Measurements from ENCODE around the gene METTL23.
"Not testable (repeated sequence)": the region's sequence is repeated elsewhere in the genome, so short reads cannot be mapped to it uniquely, and the experiment has no call there.

METTL23 gene

GRCh38 chr17:76696763-76697701, 29.6 kb upstream of the METTL23 start:
- DNase-seq: no peak

DNA sequence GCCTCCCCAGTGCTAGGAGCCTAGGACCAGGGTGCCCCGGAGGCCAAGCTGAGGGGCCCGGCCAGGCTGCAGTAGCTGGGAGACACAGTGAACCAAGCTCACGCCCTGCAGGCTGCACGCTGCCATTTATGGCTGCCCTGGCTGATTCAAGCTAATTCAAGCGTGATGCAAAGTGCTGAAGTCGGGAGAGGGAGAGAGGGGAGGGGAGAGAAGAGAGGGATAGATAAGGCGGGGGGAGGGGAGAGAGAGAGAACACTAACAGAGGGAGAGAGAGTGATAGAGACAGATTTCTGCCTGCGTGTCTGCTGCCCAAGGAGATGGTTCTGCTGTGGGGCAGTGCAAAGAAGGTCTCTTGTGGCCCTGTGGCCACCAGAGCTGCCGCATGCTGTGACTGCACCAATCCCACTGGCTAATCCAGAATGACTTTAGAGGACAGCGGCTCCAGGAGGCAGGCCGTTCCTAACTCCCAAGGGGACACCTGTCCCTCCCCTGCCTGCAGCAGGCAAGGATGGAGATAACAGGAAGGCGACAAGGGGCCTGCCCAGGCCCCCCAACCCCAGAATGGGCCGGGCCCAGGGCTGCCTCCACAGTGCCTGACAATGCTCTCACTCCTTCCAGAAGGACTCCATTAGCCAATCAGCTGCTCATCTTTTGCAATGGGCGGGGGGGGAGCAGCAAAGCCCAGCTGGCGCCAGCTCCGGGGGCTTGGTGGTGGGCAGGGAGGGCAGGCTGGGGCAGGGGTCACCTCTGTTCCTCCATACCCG, 28.8 kb upstream of the METTL23 start:
- no peak for DNase-seq

- not testable (repeated sequence) for DNase-seq
These were observed 28.1 kb upstream of the METTL23 start for GRCh38 chr17:76698466-76698977.

- DNase-seq: no peak
These were observed 26.4 kb upstream of the METTL23 start for GRCh38 chr17:76700270-76700616.

- DNase-seq: peak; percentile 44
These were observed 25.8 kb upstream of the METTL23 start for GRCh38 chr17:76700617-76701470.

DNA sequence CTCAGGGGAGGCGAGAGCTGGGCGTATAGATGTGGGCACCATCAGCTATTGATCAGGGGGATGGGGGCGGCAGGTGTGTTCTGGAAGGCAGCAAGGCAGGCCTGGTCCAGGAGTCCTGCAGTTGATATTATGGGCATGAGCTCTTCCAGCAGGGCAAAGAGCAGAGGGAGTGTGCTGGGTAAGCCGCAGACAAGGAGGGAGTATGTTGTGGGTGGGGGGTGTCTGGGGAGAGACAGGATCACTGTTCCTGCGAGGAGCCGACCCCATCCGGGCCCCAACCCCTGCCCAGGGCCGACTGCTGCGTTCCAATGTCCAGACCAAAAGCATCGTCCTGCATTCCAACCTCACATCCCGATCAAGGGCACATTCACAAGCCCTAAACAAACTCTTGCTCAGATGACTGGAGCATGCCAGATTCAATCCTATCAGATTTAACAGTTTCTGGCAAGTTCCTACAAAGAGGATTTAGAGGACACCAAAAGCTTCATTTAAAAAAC, 25.1 kb upstream of the METTL23 start:
- no peak for DNase-seq

DNA sequence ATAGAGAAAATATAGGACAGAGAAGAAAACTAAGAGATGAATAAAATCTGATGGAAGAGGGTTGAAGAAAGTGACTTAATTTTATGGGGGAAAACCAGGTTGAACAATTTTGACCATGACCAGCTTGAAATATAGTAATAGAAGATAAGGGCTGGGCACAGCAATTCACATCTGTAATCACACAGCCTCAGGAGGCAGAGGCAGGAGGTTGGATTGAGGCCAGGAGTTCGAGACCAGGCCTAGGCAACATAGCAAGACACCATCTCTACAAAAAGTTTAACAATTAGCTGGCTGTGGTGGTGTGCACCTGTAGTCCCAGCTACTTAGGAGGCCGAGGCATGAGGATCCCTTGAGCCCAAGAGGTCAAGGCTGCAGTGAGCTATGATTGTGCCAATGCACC, 24.6 kb upstream of the METTL23 start:
- no peak for DNase-seq

DNA sequence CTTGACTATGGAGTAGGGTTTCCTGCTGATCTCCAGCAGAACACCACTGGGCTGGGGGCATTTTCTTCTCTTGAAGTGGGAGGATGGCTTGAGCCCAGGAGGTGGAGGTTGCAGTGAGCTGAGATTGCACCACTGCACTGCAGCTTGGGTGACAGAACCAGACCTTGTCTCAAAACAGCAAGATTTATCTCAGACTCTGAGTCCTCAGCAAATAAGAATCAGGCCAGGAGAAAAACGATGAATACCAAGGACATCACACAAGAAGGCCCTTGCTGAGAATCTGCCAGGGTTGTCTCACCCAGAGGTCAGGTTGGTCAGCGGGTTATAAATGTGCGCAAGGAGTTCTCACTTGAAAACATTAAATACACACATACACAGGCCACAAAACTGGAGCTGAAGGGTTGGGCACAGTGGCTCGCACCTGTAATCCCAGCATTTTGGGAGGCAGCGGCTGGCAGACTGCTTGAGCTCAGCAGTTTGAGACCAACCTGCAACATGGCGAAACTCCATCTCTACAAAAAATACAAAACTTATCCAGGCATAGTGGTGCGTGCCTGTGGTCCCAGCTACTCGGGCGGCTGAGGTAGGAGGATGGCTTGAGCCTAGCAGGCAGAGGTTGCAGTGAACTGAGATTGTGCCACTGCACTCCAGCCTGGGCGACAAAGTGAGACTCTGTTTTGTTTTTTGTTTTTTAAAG, 23.6 kb upstream of the METTL23 start:
- no peak for DNase-seq

GRCh38 chr17:76704805-76705204, 21.8 kb upstream of the METTL23 start:
- DNase-seq: no peak

DNA sequence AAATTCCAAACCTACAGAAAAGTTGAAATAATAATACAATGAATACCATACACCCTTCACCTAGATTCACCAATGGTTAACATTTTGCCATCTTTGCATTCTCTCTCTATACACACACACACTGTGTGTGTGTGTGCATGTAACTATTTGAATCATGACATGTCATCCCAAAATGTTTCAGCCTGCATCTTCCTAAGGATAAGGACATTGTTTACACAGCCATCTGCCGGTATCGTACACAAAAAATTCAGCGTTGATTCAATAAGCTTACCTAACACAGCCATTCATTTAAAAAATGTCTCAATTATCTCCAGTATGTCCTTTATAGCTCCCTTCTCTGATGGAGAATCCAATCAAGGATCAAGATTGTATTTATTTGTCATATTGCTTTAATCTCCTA, 19.8 kb upstream of the METTL23 start:
- DNase-seq: no peak

DNA sequence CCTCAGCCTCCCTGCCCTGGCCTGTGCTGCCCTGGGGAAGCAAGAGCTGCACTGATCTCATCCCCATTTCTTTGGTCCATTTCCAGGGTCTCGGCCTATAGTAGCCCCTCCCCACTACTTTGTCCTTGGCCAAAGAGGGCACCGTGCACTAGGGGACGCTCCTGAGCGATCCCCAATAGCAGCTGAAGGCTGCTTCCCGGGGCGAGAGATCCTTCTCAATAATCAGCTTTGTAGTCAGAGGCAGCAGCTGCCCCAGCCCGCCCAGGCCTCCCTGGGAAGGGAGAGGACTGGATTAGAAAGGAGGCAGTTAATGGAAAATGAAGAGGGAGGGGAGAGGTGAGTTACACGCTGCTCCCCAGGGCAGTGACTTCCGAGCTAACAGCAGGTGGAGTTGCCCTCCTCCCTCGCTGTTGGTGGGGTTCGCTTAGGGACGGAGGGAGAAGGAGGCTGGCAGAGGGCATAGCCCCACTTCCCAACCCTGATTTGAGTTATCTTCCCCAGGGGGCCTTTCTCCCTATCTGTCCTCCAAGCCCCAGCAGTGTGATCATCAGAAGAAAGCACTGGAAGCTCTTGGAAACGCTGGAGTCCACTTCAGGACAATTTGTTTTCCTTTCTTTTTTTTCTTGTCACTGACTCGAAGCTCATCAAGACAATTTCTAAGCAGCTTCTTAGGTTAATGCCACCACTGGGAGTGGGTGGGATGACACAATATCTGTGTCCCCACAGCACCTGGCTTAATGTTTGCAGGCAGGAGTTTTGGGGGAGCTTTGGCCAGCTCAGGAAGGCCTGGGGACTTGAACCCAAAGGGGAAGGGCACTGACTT, 18.4 kb upstream of the METTL23 start:
- no peak for DNase-seq

- DNase-seq: no peak
These were observed 17.3 kb upstream of the METTL23 start for GRCh38 chr17:76709077-76709950.

GRCh38 chr17:76709951-76710862, 16.4 kb upstream of the METTL23 start:
- not testable (repeated sequence) for DNase-seq

DNA sequence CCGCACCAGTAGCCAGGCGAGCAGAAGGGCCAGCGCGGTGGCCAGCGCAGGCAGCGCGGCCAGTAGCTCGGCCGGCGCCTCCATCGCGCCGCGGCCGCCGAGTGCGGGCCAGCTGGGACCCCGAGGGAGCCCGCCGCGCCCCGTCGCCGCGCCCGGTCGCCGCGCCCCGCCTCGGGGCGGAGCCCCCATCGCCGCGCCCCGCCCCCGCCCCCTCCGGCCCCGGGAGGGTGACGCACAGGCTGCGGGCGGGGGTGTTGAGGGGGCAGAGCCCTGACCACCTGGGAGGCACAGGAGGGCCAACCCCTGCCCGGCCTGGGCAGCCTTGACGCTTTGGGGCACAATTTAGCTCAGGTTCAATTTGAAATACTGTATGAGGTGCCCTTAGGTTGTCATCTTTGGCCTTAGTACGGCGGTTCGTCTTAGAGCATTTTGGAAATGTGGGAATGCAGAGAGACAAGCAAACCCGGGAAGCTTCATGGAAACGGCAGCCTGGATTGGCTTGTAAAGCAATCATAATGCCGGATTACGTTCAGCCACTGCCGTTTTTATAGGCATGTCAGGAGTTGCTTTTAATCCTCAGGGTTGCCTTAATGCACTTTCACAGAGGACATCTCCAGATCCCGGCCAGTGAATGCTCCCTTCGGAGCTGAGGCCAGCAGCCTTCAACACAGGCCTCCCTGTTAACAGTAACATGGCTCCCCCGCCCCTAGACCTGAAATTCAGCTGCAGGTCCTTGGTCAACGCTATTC, 15.6 kb upstream of the METTL23 start, which contains the start of gene MXRA7:
Gene MXRA7, minus strand, starts transcription at position 103 of the 749 bp plus-strand sequence. Its CDS starts 19 bp downstream, at position 84.
- DNase-seq: peak; percentile 68

DNA sequence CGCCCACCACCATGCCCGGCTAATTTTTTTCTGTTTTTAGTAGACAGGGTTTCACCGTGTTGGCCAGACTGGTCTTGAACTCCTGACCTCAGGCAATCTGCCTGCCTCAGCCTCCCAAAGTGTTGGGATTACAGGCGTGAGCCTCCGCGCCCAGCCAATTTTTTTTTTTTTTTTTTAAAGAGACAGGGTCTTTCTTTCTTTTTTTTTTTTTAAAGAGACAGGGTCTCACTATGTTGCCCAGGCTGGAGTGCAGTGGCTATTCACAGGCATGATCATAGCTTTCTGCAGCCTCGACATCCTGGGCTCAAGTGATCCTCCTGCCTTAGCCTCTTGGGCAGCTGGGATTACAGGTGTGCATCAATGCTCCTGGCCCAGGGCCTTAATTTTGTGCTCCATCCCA, 14.3 kb upstream of the METTL23 start:
- DNase-seq: not testable (repeated sequence)

GRCh38 chr17:76713765-76714164, 12.9 kb upstream of the METTL23 start:
- no peak for DNase-seq

GRCh38 chr17:76714336-76714735, 12.3 kb upstream of the METTL23 start:
- no peak for DNase-seq

Measured in CD4-positive, alpha-beta T cell treated with Interleukin-12 subunit alpha and Interleukin-12 subunit beta, for 1 hour (primary cell).